HL-60 (cell line): ENCODE data around the gene MAP7.

Source experiments
- DNase-seq, 2 experiments: peaks; one replicate each; pipeline ENCODE4 v3.0.0-alpha.2; 2010 to 2020; ENCODE audit warnings: low read depth in 1 of 2, low spot score in 1 of 2
- H3K27ac ChIP-seq: fragments of 250-450 bp; sonication (Bioruptor Pico); replicated peaks from 2 replicates; pipeline ENCODE4 v1.5.1; 2020; ENCODE audit warnings: mild to moderate bottlenecking, moderate library complexity
- H3K27me3 ChIP-seq: fragments of 250-450 bp; sonication (Bioruptor Pico); 2 replicates; pipeline ENCODE4 v1.5.1; 2021; ENCODE audit warnings: mild to moderate bottlenecking, moderate library complexity; ENCODE audit not compliant: insufficient read depth, poor library complexity, severe bottlenecking
- H3K4me3 ChIP-seq: replicated peaks from 2 replicates; pipeline ENCODE4 v1.5.1; 2011; ENCODE audit warnings: mild to moderate bottlenecking, control low read depth, low read length; ENCODE audit not compliant: insufficient read depth
- GABPA ChIP-seq: IDR thresholded peaks from 2 replicates; pipeline ENCODE4 v1.6.1; 2012; ENCODE audit warnings: low read depth
- POLR2AphosphoS5 ChIP-seq: IDR thresholded peaks from 2 replicates; pipeline ENCODE4 v1.6.1; 2012; ENCODE audit warnings: low read depth
- REST ChIP-seq: IDR thresholded peaks from 2 replicates; pipeline ENCODE4 v1.6.1; 2012; ENCODE audit warnings: low read depth; ENCODE audit not compliant: insufficient replicate concordance
- SPI1 ChIP-seq: IDR thresholded peaks from 2 replicates; pipeline ENCODE4 v1.6.1; 2012; ENCODE audit warnings: low read depth, mild to moderate bottlenecking, borderline replicate concordance
- TF ChIP-seq, protein P1 (sequence below): IDR thresholded peaks from one replicate; pipeline ENCODE4 v1.5.1; 2011; ENCODE audit warnings: low read length, control low read depth, inconsistent platforms; ENCODE audit not compliant: insufficient read depth

Gene MAP7

DNA sequence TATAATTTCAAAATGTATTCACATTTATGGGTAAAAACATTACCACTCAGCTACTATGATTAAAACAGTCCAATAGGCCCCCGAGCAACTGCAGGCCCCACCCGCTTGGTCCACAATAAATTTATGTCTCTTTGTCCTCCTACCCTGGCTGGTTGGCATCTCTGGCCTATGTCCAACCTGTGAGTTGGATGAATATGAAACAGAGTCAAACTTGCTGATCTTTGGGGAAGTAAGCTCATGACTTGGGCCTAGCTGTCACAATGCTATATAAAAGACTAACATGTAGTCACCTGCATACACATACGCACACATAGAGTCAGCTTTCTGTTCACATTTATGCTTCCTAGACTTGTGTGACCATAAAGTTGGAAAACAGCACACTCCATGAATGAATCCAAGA, 20.5 kb downstream of the MAP7 start:
- DNase-seq = no peak
- TF ChIP-seq SPI1 (no peak), REST (no peak), GABPA (no peak)
- TF ChIP-seq, protein P1, sequence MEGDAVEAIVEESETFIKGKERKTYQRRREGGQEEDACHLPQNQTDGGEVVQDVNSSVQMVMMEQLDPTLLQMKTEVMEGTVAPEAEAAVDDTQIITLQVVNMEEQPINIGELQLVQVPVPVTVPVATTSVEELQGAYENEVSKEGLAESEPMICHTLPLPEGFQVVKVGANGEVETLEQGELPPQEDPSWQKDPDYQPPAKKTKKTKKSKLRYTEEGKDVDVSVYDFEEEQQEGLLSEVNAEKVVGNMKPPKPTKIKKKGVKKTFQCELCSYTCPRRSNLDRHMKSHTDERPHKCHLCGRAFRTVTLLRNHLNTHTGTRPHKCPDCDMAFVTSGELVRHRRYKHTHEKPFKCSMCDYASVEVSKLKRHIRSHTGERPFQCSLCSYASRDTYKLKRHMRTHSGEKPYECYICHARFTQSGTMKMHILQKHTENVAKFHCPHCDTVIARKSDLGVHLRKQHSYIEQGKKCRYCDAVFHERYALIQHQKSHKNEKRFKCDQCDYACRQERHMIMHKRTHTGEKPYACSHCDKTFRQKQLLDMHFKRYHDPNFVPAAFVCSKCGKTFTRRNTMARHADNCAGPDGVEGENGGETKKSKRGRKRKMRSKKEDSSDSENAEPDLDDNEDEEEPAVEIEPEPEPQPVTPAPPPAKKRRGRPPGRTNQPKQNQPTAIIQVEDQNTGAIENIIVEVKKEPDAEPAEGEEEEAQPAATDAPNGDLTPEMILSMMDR = no peak
- Histone ChIP-seq H3K27ac (no peak overlapping the region), H3K4me3 (no peak overlapping the region), H3K27me3 (peaks cover 6% of the 10 kb centered on the region)

- no peak overlapping the region for H3K27ac ChIP-seq
- DNase-seq = no peak
- peaks cover 6% of the 10 kb centered on the region for H3K27me3 ChIP-seq
- H3K4me3 ChIP-seq = no peak overlapping the region
- TF ChIP-seq POLR2AphosphoS5 (no peak), SPI1 (no peak)
- TF ChIP-seq, protein P1 = no peak
Observed at GRCh38 chr6:136528477-136528876, 21.7 kb downstream of the MAP7 start.

GRCh38 chr6:136527831-136528230, 22.4 kb downstream of the MAP7 start:
- no peak for TF ChIP-seq POLR2AphosphoS5
- no peak for TF ChIP-seq REST
- no peak for DNase-seq
- Histone ChIP-seq H3K27ac (no peak overlapping the region), H3K4me3 (no peak overlapping the region), H3K27me3 (peaks cover 2% of the 10 kb centered on the region)

- Histone ChIP-seq H3K27ac (no peak overlapping the region), H3K4me3 (no peak overlapping the region), H3K27me3 (peaks cover 2% of the 10 kb centered on the region)
- DNase-seq = no peak
- no peak for TF ChIP-seq SPI1
- TF ChIP-seq GABPA = no peak
- no peak for TF ChIP-seq POLR2AphosphoS5
- TF ChIP-seq REST = no peak
- TF ChIP-seq, protein P1 = no peak
Observed at GRCh38 chr6:136526937-136527336, 23.3 kb downstream of the MAP7 start.
